HL-60 (cell line): ENCODE results near the gene MARCHF4.

ENCODE experiments used
- CTCF ChIP-seq: IDR thresholded peaks from one replicate; pipeline ENCODE4 v1.5.1; 2011; ENCODE audit warnings: low read length, control low read depth, inconsistent platforms; ENCODE audit not compliant: insufficient read depth
- POLR2AphosphoS5 ChIP-seq: IDR thresholded peaks from 2 replicates; pipeline ENCODE4 v1.6.1; 2012; ENCODE audit warnings: low read depth
- SPI1 ChIP-seq: IDR thresholded peaks from 2 replicates; pipeline ENCODE4 v1.6.1; 2012; ENCODE audit warnings: low read depth, mild to moderate bottlenecking, borderline replicate concordance

GRCh38 chr2:216363221-216363620 lies 9.1 kb downstream of the MARCHF4 start:
- TF ChIP-seq CTCF (no peak), SPI1 (no peak), POLR2AphosphoS5 (no peak)
